GM23338 (cell line): ENCODE data around the gene PCNT. TPM values are rescaled to one million over a fixed set of nuclear protein-coding genes. Genes with fewer than 3 reads are reported as not detected.

Experiments
- ATAC-seq: fragments of 200-7000 bp; cut with Tn5 transposase; 3 replicates; pipeline ENCODE4 v1.9.1; 2020
- DNase-seq: peaks from one replicate; pipeline ENCODE4 v3.0.0-alpha.2; 2015; ENCODE audit warnings: low spot score
- H2AFZ ChIP-seq: fragments of 200-600 bp; sonication (generic); 2 replicates; pipeline ENCODE4 v1.8.0; 2016; ENCODE audit warnings: antibody characterized with exemption, mild to moderate bottlenecking, moderate library complexity
- H3F3A ChIP-seq: fragments of 200-600 bp; sonication (generic); replicated peaks from 2 replicates; pipeline ENCODE4 v1.8.0; 2017; ENCODE audit warnings: antibody characterized with exemption, mixed run types, low read depth
- H3K27ac ChIP-seq: fragments of 200-600 bp; sonication (generic); 2 replicates; pipeline ENCODE4 v1.6.1; 2016; ENCODE audit warnings: low read depth
- H3K27me3 ChIP-seq: fragments of 200-600 bp; sonication (generic); 2 replicates; pipeline ENCODE4 v1.8.0; 2016; ENCODE audit warnings: mild to moderate bottlenecking, mixed run types, moderate library complexity; ENCODE audit not compliant: insufficient read depth
- H3K36me3 ChIP-seq: fragments of 200-600 bp; sonication (generic); 2 replicates; pipeline ENCODE4 v1.8.0; 2016; ENCODE audit warnings: mild to moderate bottlenecking; ENCODE audit not compliant: insufficient read depth
- H3K4me1 ChIP-seq: fragments of 200-600 bp; sonication (generic); 2 replicates; pipeline ENCODE4 v1.8.0; 2016; ENCODE audit warnings: mild to moderate bottlenecking, moderate library complexity; ENCODE audit not compliant: insufficient read depth
- H3K4me2 ChIP-seq: fragments of 200-600 bp; sonication (generic); 2 replicates; pipeline ENCODE4 v1.7.1; 2017; ENCODE audit warnings: mixed run types
- H3K4me3 ChIP-seq: fragments of 200-600 bp; sonication (generic); 2 replicates; pipeline ENCODE4 v1.6.1; 2016; ENCODE audit warnings: mixed run types
- H3K79me2 ChIP-seq: fragments of 200-600 bp; sonication (generic); replicated peaks from 2 replicates; pipeline ENCODE4 v1.8.0; 2017; ENCODE audit warnings: mild to moderate bottlenecking; ENCODE audit not compliant: insufficient read depth
- H3K9me2 ChIP-seq: fragments of 200-600 bp; sonication (generic); 2 replicates; pipeline ENCODE4 v1.8.0; 2017; ENCODE audit not compliant: insufficient read depth
- H4K20me1 ChIP-seq: fragments of 200-600 bp; sonication (generic); replicated peaks from 2 replicates; pipeline ENCODE4 v1.8.0; 2017; ENCODE audit warnings: mild to moderate bottlenecking; ENCODE audit not compliant: insufficient read depth
- H3K27ac Mint-ChIP-seq: 2 replicates; pipeline ENCODE4 v1.8.0; 2020; ENCODE audit warnings: inconsistent platforms, mild to moderate bottlenecking, moderate library complexity, mixed read lengths
- H3K27me3 Mint-ChIP-seq: 3 replicates; pipeline ENCODE4 v1.8.0; 2022; ENCODE audit warnings: low read depth, mild to moderate bottlenecking, moderate library complexity, mixed read lengths, inconsistent platforms; ENCODE audit not compliant: insufficient read depth, poor library complexity
- H3K36me3 Mint-ChIP-seq: 3 replicates; pipeline ENCODE4 v1.8.0; 2021; ENCODE audit warnings: low read depth, mild to moderate bottlenecking, inconsistent platforms, moderate library complexity, mixed read lengths
- H3K4me1 Mint-ChIP-seq: 3 replicates; pipeline ENCODE4 v1.8.0; 2020; ENCODE audit warnings: mild to moderate bottlenecking, inconsistent platforms, mixed read lengths
- H3K4me3 Mint-ChIP-seq: 3 replicates; pipeline ENCODE4 v1.8.0; 2021; ENCODE audit warnings: moderate library complexity, mild to moderate bottlenecking, inconsistent platforms, mixed read lengths
- H3K9me3 Mint-ChIP-seq: 3 replicates; pipeline ENCODE4 v1.8.0; 2020; ENCODE audit warnings: moderate library complexity, mild to moderate bottlenecking, inconsistent platforms, mixed read lengths
- CREB1 ChIP-seq: fragments of 250-450 bp; sonication (Bioruptor Pico); IDR thresholded peaks from 2 replicates; pipeline ENCODE4 v1.5.0; 2020; ENCODE audit warnings: low read depth, mild to moderate bottlenecking, moderate library complexity
- EZH2 ChIP-seq: fragments of 200-600 bp; sonication (generic); IDR thresholded peaks from one replicate; pipeline ENCODE4 v1.8.0; 2017; ENCODE audit warnings: antibody characterized with exemption, mild to moderate bottlenecking, low read depth; ENCODE audit not compliant: unreplicated experiment
- EZH2phosphoT487 ChIP-seq: fragments of 200-600 bp; sonication (generic); IDR thresholded peaks from one replicate; pipeline ENCODE4 v1.8.1; 2018; ENCODE audit warnings: antibody characterized with exemption; ENCODE audit not compliant: unreplicated experiment
- JUNB ChIP-seq: IDR thresholded peaks from one replicate; pipeline ENCODE4 v1.6.1; 2016; ENCODE audit warnings: antibody characterized with exemption; ENCODE audit not compliant: unreplicated experiment
- NANOG ChIP-seq: IDR thresholded peaks from 2 replicates; pipeline ENCODE4 v1.6.1; 2016; ENCODE audit warnings: antibody characterized with exemption, borderline replicate concordance
- POLR2AphosphoS5 ChIP-seq: IDR thresholded peaks from 2 replicates; pipeline ENCODE4 v1.6.1; 2016; ENCODE audit warnings: antibody characterized with exemption, low read depth
- REST ChIP-seq: IDR thresholded peaks from one replicate; pipeline ENCODE4 v1.6.1; 2018; ENCODE audit warnings: antibody characterized with exemption; ENCODE audit not compliant: unreplicated experiment
- STAT1 ChIP-seq: IDR thresholded peaks from one replicate; pipeline ENCODE4 v1.6.1; 2016; ENCODE audit warnings: antibody characterized with exemption; ENCODE audit not compliant: unreplicated experiment
- ZNF114 ChIP-seq: fragments of 250-450 bp; sonication (Bioruptor Pico); IDR thresholded peaks from 2 replicates; pipeline ENCODE4 v1.5.0; 2020; ENCODE audit warnings: mild to moderate bottlenecking, moderate library complexity
- ZNF331 ChIP-seq: fragments of 250-450 bp; sonication (Bioruptor Pico); IDR thresholded peaks from 2 replicates; pipeline ENCODE4 v1.5.0; 2020; ENCODE audit warnings: low read depth, mild to moderate bottlenecking, moderate library complexity
- ZNF462 ChIP-seq: fragments of 250-450 bp; sonication (Bioruptor Pico); IDR thresholded peaks from 2 replicates; pipeline ENCODE4 v1.5.0; 2020; ENCODE audit warnings: mild to moderate bottlenecking, moderate library complexity
- polyA plus RNA-seq: library from polyadenylated mRNA; unstranded; fragments of >200 nt; fragmentation: Nextera tagmentation; extraction: Ambion mirVana; gene quantifications from 2 replicates; pipeline ENCODE4 v1.2.1, GENCODE V29; 2016
- total RNA-seq: library from RNA; depleted of rRNA; stranded (reverse); fragments of >200 nt; shearing (Covaris generic); gene quantifications from 2 replicates; pipeline ENCODE4 v1.2.3, GENCODE V29; 2014
- TF ChIP-seq, protein P1 (sequence below), 2 experiments: fragments of 200-600 bp in 1 of 2; sonication (generic) in 1 of 2; conservative IDR thresholded peaks; 2 replicates each; pipeline versions ENCODE4 v1.5.1 to v1.6.1; 2016 to 2017; ENCODE audit warnings: antibody characterized with exemption in 2 of 2, low read depth in 2 of 2, mild to moderate bottlenecking in 2 of 2, moderate library complexity in 1 of 2
- TF ChIP-seq, protein P2 (sequence below): IDR thresholded peaks from 2 replicates; pipeline ENCODE4 v1.6.1; 2016; ENCODE audit warnings: antibody characterized with exemption

Gene PCNT
- total and polyA plus RNA-seq, 2 experiments from 2014 or later: 39.6 to 46.1 TPM

GRCh38 chr21:46351476-46352163 is 27.7 kb downstream of the PCNT start:
- Mint-ChIP-seq H3K27ac (no peak overlapping the region), H3K4me3 (no peak overlapping the region), H3K9me3 (no peaks in the 10 kb centered on the region), H3K4me1 (no peaks in the 10 kb centered on the region), H3K36me3 (peaks cover 67% of the 10 kb centered on the region), H3K27me3 (peaks cover 15% of the 10 kb centered on the region)
- Histone ChIP-seq H3K4me3 (no peak overlapping the region), H2AFZ (no peak overlapping the region), H3K4me2 (no peak overlapping the region), H3K27ac (no peak overlapping the region), H3K4me1 (no peaks in the 10 kb centered on the region), H3K27me3 (no peaks in the 10 kb centered on the region), H3F3A (no peaks in the 10 kb centered on the region), H3K79me2 (no peaks in the 10 kb centered on the region), H3K9me2 (no peaks in the 10 kb centered on the region), H3K36me3 (peaks cover 26% of the 10 kb centered on the region), H4K20me1 (no peaks in the 10 kb centered on the region; the same call in none of the 2 replicates)
- TF ChIP-seq POLR2AphosphoS5 (no peak), CREB1 (no peak), STAT1 (no peak), ZNF462 (CRISPR knock-in tag) (no peak), ZNF331 (CRISPR knock-in tag) (no peak), EZH2phosphoT487 (no peak), JUNB (no peak), NANOG (no peak), ZNF114 (CRISPR knock-in tag) (no peak), REST (no peak), EZH2 (no peak)
- TF ChIP-seq, protein P1, sequence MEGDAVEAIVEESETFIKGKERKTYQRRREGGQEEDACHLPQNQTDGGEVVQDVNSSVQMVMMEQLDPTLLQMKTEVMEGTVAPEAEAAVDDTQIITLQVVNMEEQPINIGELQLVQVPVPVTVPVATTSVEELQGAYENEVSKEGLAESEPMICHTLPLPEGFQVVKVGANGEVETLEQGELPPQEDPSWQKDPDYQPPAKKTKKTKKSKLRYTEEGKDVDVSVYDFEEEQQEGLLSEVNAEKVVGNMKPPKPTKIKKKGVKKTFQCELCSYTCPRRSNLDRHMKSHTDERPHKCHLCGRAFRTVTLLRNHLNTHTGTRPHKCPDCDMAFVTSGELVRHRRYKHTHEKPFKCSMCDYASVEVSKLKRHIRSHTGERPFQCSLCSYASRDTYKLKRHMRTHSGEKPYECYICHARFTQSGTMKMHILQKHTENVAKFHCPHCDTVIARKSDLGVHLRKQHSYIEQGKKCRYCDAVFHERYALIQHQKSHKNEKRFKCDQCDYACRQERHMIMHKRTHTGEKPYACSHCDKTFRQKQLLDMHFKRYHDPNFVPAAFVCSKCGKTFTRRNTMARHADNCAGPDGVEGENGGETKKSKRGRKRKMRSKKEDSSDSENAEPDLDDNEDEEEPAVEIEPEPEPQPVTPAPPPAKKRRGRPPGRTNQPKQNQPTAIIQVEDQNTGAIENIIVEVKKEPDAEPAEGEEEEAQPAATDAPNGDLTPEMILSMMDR (conservative IDR thresholded peaks at IDR 0.05; ENCODE audit: low read depth in 2 of 2): no peak
- TF ChIP-seq, protein P2, sequence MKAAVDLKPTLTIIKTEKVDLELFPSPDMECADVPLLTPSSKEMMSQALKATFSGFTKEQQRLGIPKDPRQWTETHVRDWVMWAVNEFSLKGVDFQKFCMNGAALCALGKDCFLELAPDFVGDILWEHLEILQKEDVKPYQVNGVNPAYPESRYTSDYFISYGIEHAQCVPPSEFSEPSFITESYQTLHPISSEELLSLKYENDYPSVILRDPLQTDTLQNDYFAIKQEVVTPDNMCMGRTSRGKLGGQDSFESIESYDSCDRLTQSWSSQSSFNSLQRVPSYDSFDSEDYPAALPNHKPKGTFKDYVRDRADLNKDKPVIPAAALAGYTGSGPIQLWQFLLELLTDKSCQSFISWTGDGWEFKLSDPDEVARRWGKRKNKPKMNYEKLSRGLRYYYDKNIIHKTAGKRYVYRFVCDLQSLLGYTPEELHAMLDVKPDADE: no peak
- no peak for ATAC-seq
- DNase-seq: no peak
